GM18861 (cell line): ENCODE measurements around the gene CCDC92.

Source experiments
- ATAC-seq: cut with Tn5 transposase; IDR thresholded peaks from one replicate; pipeline ENCODE4 v1.9.1; 2021; ENCODE audit not compliant: unreplicated experiment

CCDC92 gene

GRCh38 chr12:123979566-123979965 lies 6.9 kb upstream of the CCDC92 start:
- no peak for ATAC-seq

GRCh38 chr12:123976227-123976826 lies 3.7 kb upstream of the CCDC92 start:
- no peak for ATAC-seq

GRCh38 chr12:123973552-123974341 lies 1.1 kb upstream of the CCDC92 start:
- ATAC-seq = no peak

- no peak for ATAC-seq
Measured at GRCh38 chr12:123971770-123972456, 718 bp downstream of the CCDC92 start.

- no peak for ATAC-seq
Measured at GRCh38 chr12:123971449-123971769, 1.2 kb downstream of the CCDC92 start.

- ATAC-seq = no peak
Measured at GRCh38 chr12:123967121-123967586, 5.5 kb downstream of the CCDC92 start.

- no peak for ATAC-seq
Measured at GRCh38 chr12:123966596-123966995, 6.0 kb downstream of the CCDC92 start.

- ATAC-seq = no peak
Measured at GRCh38 chr12:123965382-123965781, 7.2 kb downstream of the CCDC92 start.

- no peak for ATAC-seq
Measured at GRCh38 chr12:123963821-123964220, 8.8 kb downstream of the CCDC92 start.

GRCh38 chr12:123962513-123962912 lies 10.1 kb downstream of the CCDC92 start:
- ATAC-seq = no peak

- no peak for ATAC-seq
Measured at GRCh38 chr12:123961585-123962345, 10.9 kb downstream of the CCDC92 start.

- no peak for ATAC-seq
Measured at GRCh38 chr12:123960856-123961255, 11.8 kb downstream of the CCDC92 start.

- ATAC-seq = no peak
Measured at GRCh38 chr12:123960029-123960735, 12.4 kb downstream of the CCDC92 start.

GRCh38 chr12:123958876-123959275 lies 13.8 kb downstream of the CCDC92 start:
- ATAC-seq = no peak

GRCh38 chr12:123958462-123958861 lies 14.2 kb downstream of the CCDC92 start:
- no peak for ATAC-seq

- no peak for ATAC-seq
Measured at GRCh38 chr12:123957196-123957595, 15.4 kb downstream of the CCDC92 start.

- no peak for ATAC-seq
Measured at GRCh38 chr12:123956249-123956648, 16.4 kb downstream of the CCDC92 start.

GRCh38 chr12:123954647-123955350 lies 17.8 kb downstream of the CCDC92 start:
- no peak for ATAC-seq

- no peak for ATAC-seq
Measured at GRCh38 chr12:123952037-123952436, 20.6 kb downstream of the CCDC92 start.

GRCh38 chr12:123951467-123951866 lies 21.2 kb downstream of the CCDC92 start:
- no peak for ATAC-seq
